Pancreas (tissue), 10 donors: ENCODE data around the gene SYNDIG1. TPM values are rescaled to one million over a fixed set of nuclear protein-coding genes. Genes with fewer than 3 reads are reported as not detected.

Experiments
- ATAC-seq, 4 donors: fragments of 200-7000 bp; cut with Tn5 transposase; one replicate each; pipeline versions ENCODE4 v1.8.0 to v1.9.1; 2020; ENCODE audit warnings: mild to moderate bottlenecking in 4 of 4, moderate library complexity in 4 of 4
- DNase-seq, 6 donors: peaks; one replicate each; pipeline ENCODE4 v3.0.0-alpha.2; 2020
- FAIRE-seq: peaks from 2 replicates; lab custom pipeline; 2012; peaks lifted over from hg19 to GRCh38; lab: Jason Lieb, UNC
- H3K27ac ChIP-seq, 4 donors: fragments of 200-600 bp; sonication (generic); 1 replicate in 3 of 4; 2 replicates in 1 of 4; pipeline versions ENCODE4 v1.5.0 to v1.8.0; 2020
- H3K27me3 ChIP-seq, 4 donors: fragments of 200-600 bp; one replicate each; pipeline ENCODE4 v1.8.0; 2021
- H3K36me3 ChIP-seq, 3 donors: fragments of 200-600 bp; sonication (generic) in 1 of 3; one replicate each; pipeline versions ENCODE4 v1.5.0 to v1.8.0; 2020 to 2021
- H3K4me1 ChIP-seq, 3 donors: fragments of 200-600 bp; one replicate each; pipeline ENCODE4 v1.8.0; 2021
- H3K4me3 ChIP-seq, 4 donors: fragments of 200-600 bp; sonication (generic) in 2 of 4; one replicate each; pipeline versions ENCODE4 v1.5.0 to v1.8.0; 2020 to 2021
- H3K9me3 ChIP-seq, 4 donors: fragments of 200-600 bp; one replicate each; pipeline ENCODE4 v1.8.0; 2021
- CTCF ChIP-seq, 4 donors: fragments of 200-600 bp; sonication (generic) in 3 of 4; IDR thresholded peaks; one replicate each; pipeline versions ENCODE4 v1.5.0 to v1.8.0; 2021; ENCODE audit warnings: antibody characterized with exemption in 4 of 4
- WGBS, 2 donors: extraction: QIAGEN DNeasy Blood & Tissue Kit; methylation state at CpG; one replicate each; pipeline ENCODE4 v1.1.7; 2013; 5-methylcytosine and 5-hydroxymethylcytosine counted together
- intact Hi-C, 3 donors: fragments of 100-400 bp; cut with DNase I; formaldehyde crosslinking; loops; one replicate each; pipeline versions ENCODE4 v1.11.1 to v1.14.2; 2022
- polyA plus RNA-seq, 2 donors: library from polyadenylated mRNA; stranded (reverse); fragments of 200-250 nt; gene quantifications; one replicate each; pipeline ENCODE4 v1.2.3, GENCODE V29; 2013
- total RNA-seq, 6 donors: library from RNA; stranded (reverse); fragmentation: NEBNext Ultra II Directional in 4 of 6; extraction: Animal tissue kit (Norgen Biotek cat#: 25700) in 4 of 6; gene quantifications; one replicate each; pipeline versions ENCODE4 v1.2.1 to v1.2.4, GENCODE V29; 2021 to 2023
- donor health status: healthy with polysubstance abuse.
- donor health status: DM: no; HTN: no; CAD: no; lungs with moderate emphysema.
- donor health status: DM: no; HTN: no; CAD: no.
- donor health status: control.
- donor health status: control.
- donor health status: Bipolar disorder and iron deficiency.
- donor health status: DM: yes; HTN: yes; CAD: no.
- donor health status: DM: no; HTN: no; CAD: no.
- donor health status: DM: no; HTN: no; CAD: no.
- donor health status: DM: yes; HTN: yes; CAD: no.

Gene SYNDIG1
- total and polyA plus RNA-seq, 8 donors, result 0.04 to 0.46 (median 0.23) TPM; not detected in 1

GRCh38 chr20:24439737-24440387 is 29.6 kb upstream of the SYNDIG1 start:
- H3K4me1 ChIP-seq, result no peaks in the 10 kb centered on the region
- H3K27me3 ChIP-seq, result no peaks in the 10 kb centered on the region
- no peak for TF ChIP-seq CTCF (IDR thresholded peaks at IDR 0.05)
- no peaks in the 10 kb centered on the region for H3K36me3 ChIP-seq
- H3K9me3 ChIP-seq, result no peaks in the 10 kb centered on the region
- H3K4me3 ChIP-seq, result no peak overlapping the region
- WGBS, 2 donors, result 50 to 54% methylated on average over 7 of the region's 7 CpGs
- no peak overlapping the region for H3K27ac ChIP-seq
- intact Hi-C loops, result no loop called here
- no peak for DNase-seq
- FAIRE-seq, result no peak
- no peak for ATAC-seq

GRCh38 chr20:24441661-24442060 is 27.8 kb upstream of the SYNDIG1 start:
- Histone ChIP-seq H3K36me3 (no peaks in the 10 kb centered on the region), H3K27ac (no peak overlapping the region), H3K9me3 (no peaks in the 10 kb centered on the region), H3K27me3 (no peaks in the 10 kb centered on the region), H3K4me1 (no peaks in the 10 kb centered on the region), H3K4me3 (no peak overlapping the region)
- intact Hi-C loops, result no loop called here
- WGBS, 2 donors, result 54 to 72% methylated on average over 9 of the region's 9 CpGs
- ATAC-seq, result no peak
- TF ChIP-seq CTCF (IDR thresholded peaks at IDR 0.05), result no peak
- no peak for DNase-seq
- FAIRE-seq, result no peak

GRCh38 chr20:24442909-24443308 is 26.5 kb upstream of the SYNDIG1 start:
- DNase-seq (no peak), FAIRE-seq (no peak), ATAC-seq (no peak)
- WGBS, 2 donors, result 81% methylated on average over 3 of the region's 3 CpGs
- no peak for TF ChIP-seq CTCF (IDR thresholded peaks at IDR 0.05)
- no peaks in the 10 kb centered on the region for H3K36me3 ChIP-seq
- H3K27ac ChIP-seq, result no peak overlapping the region
- H3K27me3 ChIP-seq, result no peaks in the 10 kb centered on the region
- no peaks in the 10 kb centered on the region for H3K4me1 ChIP-seq
- H3K4me3 ChIP-seq, result no peak overlapping the region
- intact Hi-C loops, result no loop called here
- H3K9me3 ChIP-seq, result no peaks in the 10 kb centered on the region

GRCh38 chr20:24443436-24443835 is 26.0 kb upstream of the SYNDIG1 start:
- no peak overlapping the region for H3K4me3 ChIP-seq
- FAIRE-seq, result no peak
- 70 to 75% methylated on average over 2 of the region's 2 CpGs for WGBS, 2 donors

More at GRCh38 chr20:24443436-24443835, 26.0 kb upstream of the SYNDIG1 start:
- ATAC-seq (no peak), DNase-seq (no peak)
- H3K27ac ChIP-seq, result no peak overlapping the region
- intact Hi-C loops, result no loop called here
- no peaks in the 10 kb centered on the region for H3K27me3 ChIP-seq
- TF ChIP-seq CTCF (IDR thresholded peaks at IDR 0.05), result no peak
- H3K4me1 ChIP-seq, result no peaks in the 10 kb centered on the region
- no peaks in the 10 kb centered on the region for H3K36me3 ChIP-seq
- no peaks in the 10 kb centered on the region for H3K9me3 ChIP-seq
